ENCODE data around the gene TCF3. TPM values are rescaled to one million over a fixed set of nuclear protein-coding genes. Genes with fewer than 3 reads are reported as not detected.

Gene TCF3
- total RNA-seq, 6 experiments from 2014 or later, result 74.9 to 102 (median 82.0) TPM

DNA sequence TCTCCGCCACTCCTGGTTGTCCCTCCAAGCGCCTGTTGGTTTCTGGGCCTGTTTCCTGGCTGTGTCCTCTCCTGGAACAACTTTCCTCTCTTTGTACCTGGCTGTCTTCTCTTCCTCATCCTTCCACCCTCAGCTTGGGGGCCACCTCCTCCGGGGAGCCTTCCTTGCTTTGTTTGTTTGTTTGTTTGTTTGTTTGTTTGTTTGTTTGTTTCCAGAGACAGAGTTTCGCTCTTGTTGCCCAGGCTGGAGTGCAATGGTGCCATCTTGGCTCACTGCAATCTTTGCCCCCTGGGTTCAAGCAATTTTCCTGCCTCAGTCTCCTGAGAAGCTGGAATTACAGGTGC is 6.6 kb upstream of the TCF3 start:
- H3K36me3 Mint-ChIP-seq (ENCODE audit: low read depth), result no peaks in the 10 kb centered on the region
- no peaks in the 10 kb centered on the region for H3K9me3 Mint-ChIP-seq
- peaks cover 13% of the 10 kb centered on the region for H3K27me3 Mint-ChIP-seq (ENCODE audit: insufficient read depth)
- DNase-seq, result no peak
- TF ChIP-seq, protein P1, sequence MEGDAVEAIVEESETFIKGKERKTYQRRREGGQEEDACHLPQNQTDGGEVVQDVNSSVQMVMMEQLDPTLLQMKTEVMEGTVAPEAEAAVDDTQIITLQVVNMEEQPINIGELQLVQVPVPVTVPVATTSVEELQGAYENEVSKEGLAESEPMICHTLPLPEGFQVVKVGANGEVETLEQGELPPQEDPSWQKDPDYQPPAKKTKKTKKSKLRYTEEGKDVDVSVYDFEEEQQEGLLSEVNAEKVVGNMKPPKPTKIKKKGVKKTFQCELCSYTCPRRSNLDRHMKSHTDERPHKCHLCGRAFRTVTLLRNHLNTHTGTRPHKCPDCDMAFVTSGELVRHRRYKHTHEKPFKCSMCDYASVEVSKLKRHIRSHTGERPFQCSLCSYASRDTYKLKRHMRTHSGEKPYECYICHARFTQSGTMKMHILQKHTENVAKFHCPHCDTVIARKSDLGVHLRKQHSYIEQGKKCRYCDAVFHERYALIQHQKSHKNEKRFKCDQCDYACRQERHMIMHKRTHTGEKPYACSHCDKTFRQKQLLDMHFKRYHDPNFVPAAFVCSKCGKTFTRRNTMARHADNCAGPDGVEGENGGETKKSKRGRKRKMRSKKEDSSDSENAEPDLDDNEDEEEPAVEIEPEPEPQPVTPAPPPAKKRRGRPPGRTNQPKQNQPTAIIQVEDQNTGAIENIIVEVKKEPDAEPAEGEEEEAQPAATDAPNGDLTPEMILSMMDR (IDR thresholded peaks at IDR 0.05), result no peak
- no peaks in the 10 kb centered on the region for H3K4me1 Mint-ChIP-seq (ENCODE audit: low read depth)
- H3K27ac Mint-ChIP-seq, result no peak overlapping the region
- no peak overlapping the region for H3K4me3 Mint-ChIP-seq

- H3K36me3 Mint-ChIP-seq (ENCODE audit: low read depth), result no peaks in the 10 kb centered on the region
- H3K27me3 Mint-ChIP-seq (ENCODE audit: insufficient read depth), result peaks cover 13% of the 10 kb centered on the region
- H3K27ac Mint-ChIP-seq, result no peak overlapping the region
- no peak overlapping the region for H3K4me3 Mint-ChIP-seq
- DNase-seq, result no peak
- TF ChIP-seq, protein P1 (IDR thresholded peaks at IDR 0.05), result no peak
- no peaks in the 10 kb centered on the region for H3K4me1 Mint-ChIP-seq (ENCODE audit: low read depth)
- H3K9me3 Mint-ChIP-seq, result no peaks in the 10 kb centered on the region
Observed at GRCh38 chr19:1658150-1659083, 6.0 kb upstream of the TCF3 start.

DNA sequence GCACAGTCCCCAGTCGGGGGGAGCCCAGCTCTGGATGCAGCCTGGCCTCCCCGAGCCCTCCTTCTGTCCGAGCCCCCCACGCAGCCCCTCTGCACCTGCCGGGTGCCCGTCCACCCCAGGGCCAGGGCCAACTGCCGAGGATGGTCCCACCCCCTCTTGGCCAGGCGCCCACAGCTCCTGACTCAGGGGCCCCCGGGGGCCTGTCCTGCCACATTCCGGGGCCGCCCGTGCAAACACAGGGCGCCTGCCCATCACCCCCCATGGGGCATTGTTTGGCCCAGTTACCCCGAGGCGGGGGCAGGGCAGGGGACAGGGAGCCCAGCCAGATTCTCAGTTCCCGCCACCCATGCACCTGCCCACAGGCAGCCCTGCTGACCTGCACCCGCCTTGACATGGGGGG is 5.3 kb upstream of the TCF3 start:
- H3K4me1 Mint-ChIP-seq (ENCODE audit: low read depth), result no peaks in the 10 kb centered on the region

DNA sequence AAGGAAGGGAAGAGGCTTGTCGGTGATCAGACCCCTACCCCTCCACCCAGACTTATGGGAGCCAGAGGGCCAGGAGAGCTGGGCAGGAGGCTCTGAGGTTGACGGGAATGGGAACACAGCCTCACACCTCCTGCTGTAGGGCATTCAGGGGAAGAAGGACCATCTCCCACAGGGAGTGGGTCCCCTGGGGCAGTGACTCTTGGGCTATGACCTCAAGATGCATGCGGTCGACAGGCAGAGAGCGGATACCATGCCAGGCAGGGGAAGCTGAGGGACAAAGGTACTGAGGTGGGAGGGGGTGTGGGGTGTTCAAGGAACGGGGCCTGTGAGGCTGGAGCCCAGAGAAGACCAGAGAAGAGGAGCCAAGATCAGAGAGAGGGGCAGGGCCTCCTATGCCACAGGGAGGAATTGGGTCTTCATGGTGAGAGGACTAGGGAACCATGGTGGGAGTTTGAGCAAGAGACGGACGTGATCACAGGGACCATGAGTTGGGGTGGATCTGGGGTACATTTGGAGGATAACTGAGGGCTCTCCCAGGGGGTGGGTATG is 4.6 kb upstream of the TCF3 start:
- Mint-ChIP-seq H3K27ac (no peak overlapping the region), H3K36me3 (ENCODE audit: low read depth) (no peaks in the 10 kb centered on the region), H3K4me1 (ENCODE audit: low read depth) (no peaks in the 10 kb centered on the region), H3K9me3 (no peaks in the 10 kb centered on the region), H3K27me3 (ENCODE audit: insufficient read depth) (peaks cover 13% of the 10 kb centered on the region), H3K4me3 (no peak overlapping the region)
- TF ChIP-seq, protein P1 (IDR thresholded peaks at IDR 0.05), result no peak
- no peak for DNase-seq

More for the DNA sequence above, 5.3 kb upstream of the TCF3 start:
- Mint-ChIP-seq H3K27me3 (ENCODE audit: insufficient read depth) (peaks cover 13% of the 10 kb centered on the region), H3K9me3 (no peaks in the 10 kb centered on the region), H3K4me3 (no peak overlapping the region), H3K36me3 (ENCODE audit: low read depth) (no peaks in the 10 kb centered on the region), H3K27ac (no peak overlapping the region)
- TF ChIP-seq, protein P1 (IDR thresholded peaks at IDR 0.05), result no peak
- no peak for DNase-seq

DNA sequence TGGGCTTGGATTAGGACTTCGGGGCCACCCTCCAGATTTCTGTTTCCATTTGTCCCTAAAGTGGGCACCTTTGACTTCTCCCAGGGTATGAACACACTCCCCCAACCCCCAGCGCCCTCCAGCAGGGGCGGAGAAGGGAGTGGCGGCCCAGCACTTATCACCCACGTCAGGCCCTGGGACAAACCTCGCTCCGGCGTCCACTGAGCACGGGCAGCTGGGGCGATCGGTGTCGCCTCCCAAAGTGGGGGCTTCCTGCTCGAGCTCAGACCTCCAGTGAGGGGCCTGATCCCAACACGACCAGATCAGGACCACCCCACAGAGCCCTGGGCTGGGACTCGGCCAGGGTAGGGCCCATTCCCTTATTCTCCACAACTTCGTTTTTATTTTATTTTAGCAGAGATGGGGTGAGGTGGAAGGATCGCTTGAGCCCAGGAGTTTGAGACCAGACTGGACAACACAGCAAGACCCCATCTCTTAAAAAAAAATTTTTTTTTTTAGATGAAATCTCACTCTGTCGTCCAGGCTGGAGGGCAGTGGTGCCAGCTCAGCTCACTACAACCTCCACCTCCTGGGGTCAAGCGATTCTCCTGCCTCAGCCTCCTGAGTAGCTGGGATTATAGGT is 3.7 kb upstream of the TCF3 start:
- Mint-ChIP-seq H3K27me3 (ENCODE audit: insufficient read depth) (peaks cover 13% of the 10 kb centered on the region), H3K4me1 (ENCODE audit: low read depth) (no peaks in the 10 kb centered on the region), H3K27ac (no peak overlapping the region), H3K36me3 (ENCODE audit: low read depth) (no peaks in the 10 kb centered on the region), H3K9me3 (no peaks in the 10 kb centered on the region), H3K4me3 (no peak overlapping the region)
- TF ChIP-seq, protein P1 (IDR thresholded peaks at IDR 0.05), result no peak
- DNase-seq, result no peak
